RWPE2 (cell line): ENCODE data around the gene KCNF1.

Experiments
- ATAC-seq: fragments of 200-7000 bp; cut with Tn5 transposase; 3 replicates; pipeline ENCODE4 v1.9.1; 2021; ENCODE audit warnings: low read depth
- DNase-seq: peaks from one replicate; pipeline ENCODE4 v3.0.0-alpha.2; 2020; ENCODE audit warnings: low spot score
- H3K27ac ChIP-seq: fragments of 450-650 bp; 2 replicates; pipeline ENCODE4 v1.5.1; 2017; ENCODE audit warnings: mild to moderate bottlenecking; ENCODE audit not compliant: poor library complexity, severe bottlenecking
- H3K27me3 ChIP-seq: fragments of 250-450 bp; sonication (Bioruptor Pico); 2 replicates; pipeline ENCODE4 v1.5.1; 2021; ENCODE audit warnings: mild to moderate bottlenecking, moderate library complexity; ENCODE audit not compliant: insufficient read depth, poor library complexity, severe bottlenecking
- H3K36me3 ChIP-seq: fragments of 250-450 bp; sonication (Bioruptor Pico); 2 replicates; pipeline ENCODE4 v1.5.1; 2020; ENCODE audit warnings: low read depth, mild to moderate bottlenecking, moderate library complexity
- H3K4me1 ChIP-seq: fragments of 250-450 bp; sonication (Bioruptor Pico); 2 replicates; pipeline ENCODE4 v1.5.1; 2021; ENCODE audit warnings: mild to moderate bottlenecking, moderate library complexity; ENCODE audit not compliant: insufficient read depth, poor library complexity, severe bottlenecking
- H3K4me3 ChIP-seq: fragments of 250-450 bp; sonication (Bioruptor Pico); 2 replicates; pipeline ENCODE4 v1.5.1; 2021; ENCODE audit warnings: mild to moderate bottlenecking, moderate library complexity; ENCODE audit not compliant: severe bottlenecking
- H3K9me3 ChIP-seq: fragments of 250-450 bp; sonication (Bioruptor Pico); 2 replicates; pipeline ENCODE4 v1.5.1; 2021; ENCODE audit warnings: mild to moderate bottlenecking, moderate library complexity; ENCODE audit not compliant: severe bottlenecking
- CTCF ChIP-seq: fragments of 450-650 bp; IDR thresholded peaks from one replicate; pipeline ENCODE4 v1.5.1; 2017; ENCODE audit warnings: mild to moderate bottlenecking, moderate library complexity; ENCODE audit not compliant: poor library complexity, severe bottlenecking

The KCNF1 gene

GRCh38 chr2:10912796-10913455, 1.2 kb downstream of the KCNF1 start:
- TF ChIP-seq CTCF, result no peak
- H3K4me1 ChIP-seq, result no peaks in the 10 kb centered on the region
- H3K36me3 ChIP-seq, result no peaks in the 10 kb centered on the region
- H3K27me3 ChIP-seq, result peaks cover 37% of the 10 kb centered on the region
- H3K27ac ChIP-seq, result no peak overlapping the region
- no peaks in the 10 kb centered on the region for H3K9me3 ChIP-seq
- no peak for DNase-seq
- ATAC-seq, result no peak
- H3K4me3 ChIP-seq, result no peak overlapping the region

- DNase-seq (no peak), ATAC-seq (no peak)
- Histone ChIP-seq H3K27me3 (peaks cover 37% of the 10 kb centered on the region), H3K9me3 (no peaks in the 10 kb centered on the region), H3K4me3 (no peak overlapping the region), H3K27ac (no peak overlapping the region), H3K4me1 (no peaks in the 10 kb centered on the region), H3K36me3 (no peaks in the 10 kb centered on the region)
- no peak for TF ChIP-seq CTCF
Measured at GRCh38 chr2:10913501-10914271, 2.0 kb downstream of the KCNF1 start.

- Histone ChIP-seq H3K36me3 (no peaks in the 10 kb centered on the region), H3K4me3 (no peak overlapping the region), H3K27me3 (peaks cover 37% of the 10 kb centered on the region), H3K27ac (no peak overlapping the region), H3K9me3 (no peaks in the 10 kb centered on the region), H3K4me1 (no peaks in the 10 kb centered on the region)
- DNase-seq (no peak), ATAC-seq (no peak; the same call in 2 of the 3 replicates)
- no peak for TF ChIP-seq CTCF
Measured at GRCh38 chr2:10914272-10914693, 2.5 kb downstream of the KCNF1 start.

- Histone ChIP-seq H3K4me1 (no peaks in the 10 kb centered on the region), H3K27me3 (peaks cover 36% of the 10 kb centered on the region), H3K36me3 (no peaks in the 10 kb centered on the region), H3K4me3 (no peak overlapping the region), H3K9me3 (no peaks in the 10 kb centered on the region), H3K27ac (no peak overlapping the region)
- DNase-seq, result no peak
- TF ChIP-seq CTCF, result no peak
- no peak for ATAC-seq
Measured at GRCh38 chr2:10915236-10915635, 3.5 kb downstream of the KCNF1 start.
